GM04504 (cell line): ENCODE measurements around the gene TPSAB1.
"Not testable (repeated sequence)": the region's sequence is repeated elsewhere in the genome, so short reads cannot be mapped to it uniquely, and the experiment has no call there.

Experiments
- DNase-seq: peaks from one replicate; pipeline ENCODE4 v3.0.0-alpha.2; 2012; ENCODE audit warnings: low read depth

The TPSAB1 gene

DNA sequence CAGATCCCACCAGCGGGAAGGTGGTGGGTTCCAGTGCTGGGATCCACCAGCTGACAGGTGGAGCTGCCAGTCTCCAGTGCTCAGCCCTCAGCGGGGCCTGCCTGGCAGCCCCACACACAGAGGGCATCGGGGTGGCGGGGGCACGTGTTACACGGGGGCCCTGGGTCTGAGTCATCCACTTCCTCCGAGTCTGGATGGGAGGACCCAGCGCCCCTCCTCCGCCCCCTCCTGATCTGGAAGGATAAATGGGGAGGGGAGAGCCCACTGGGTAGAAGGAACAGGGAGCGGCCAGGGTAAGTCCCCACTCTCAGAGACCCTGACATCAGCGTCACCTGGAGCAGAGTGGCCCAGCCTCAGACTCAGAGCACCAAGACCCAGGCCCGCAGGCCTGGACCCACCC lies at the start of gene TPSAB1:
Gene TPSAB1, plus strand, starts transcription at position 270 of the 400 bp plus-strand sequence. CDS start 234 bp downstream, outside the sequence.
- DNase-seq: not testable (repeated sequence)

DNA sequence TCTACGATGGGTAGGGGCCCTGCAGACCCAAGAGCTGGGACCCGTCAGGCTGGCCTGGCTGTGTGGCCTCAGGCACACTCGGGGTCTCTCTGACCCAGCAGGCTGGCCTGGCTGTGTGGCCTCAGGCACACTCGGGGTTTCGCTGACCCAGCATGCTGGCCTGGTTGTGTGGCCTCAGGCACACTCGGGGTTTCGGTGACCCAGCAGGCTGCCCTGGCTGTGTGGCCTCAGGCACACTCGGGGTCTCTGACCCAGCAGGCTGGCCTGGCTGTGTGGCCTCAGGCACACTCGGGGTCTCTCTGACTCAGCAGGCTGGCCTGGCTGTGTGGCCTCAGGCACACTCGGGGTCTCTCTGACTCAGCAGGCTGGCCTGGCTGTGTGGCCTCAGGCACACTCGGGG lies 49.7 kb upstream of the TPSAB1 start:
- not testable (repeated sequence) for DNase-seq

DNA sequence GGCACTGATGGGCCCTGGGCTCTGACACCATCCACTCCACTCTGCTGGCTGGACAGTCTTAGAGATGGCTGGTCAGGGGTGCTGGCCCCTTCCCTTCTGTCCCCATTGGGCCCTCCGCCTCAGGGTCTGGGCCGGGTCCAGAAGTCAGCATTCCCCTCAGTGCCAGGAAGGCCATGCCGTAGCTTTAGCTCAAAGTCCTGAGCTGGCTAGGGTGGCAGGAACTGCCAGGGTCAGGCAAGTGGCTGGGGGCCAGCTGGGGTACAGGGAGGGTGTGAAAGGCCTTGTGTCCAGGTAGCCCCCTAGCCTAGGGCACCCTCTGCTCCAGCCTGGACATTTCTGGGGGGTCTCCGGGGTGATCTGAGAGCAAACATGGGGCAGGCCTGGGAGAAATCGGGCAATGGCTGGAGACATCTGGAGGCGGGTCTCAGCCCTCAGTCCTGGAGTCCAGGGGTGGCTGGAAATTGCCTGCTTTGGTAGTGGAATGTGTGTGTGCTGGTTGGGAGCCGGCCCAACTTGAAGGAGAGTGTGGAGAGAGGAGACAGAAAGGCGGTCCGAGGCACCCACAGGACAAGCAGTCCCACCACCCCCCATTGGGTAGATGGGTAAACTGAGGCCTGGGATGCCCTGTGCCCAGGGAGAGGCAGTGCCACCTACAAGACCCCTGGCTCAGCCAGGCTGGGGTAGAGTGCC lies 48.0 kb upstream of the TPSAB1 start:
- no peak for DNase-seq

DNA sequence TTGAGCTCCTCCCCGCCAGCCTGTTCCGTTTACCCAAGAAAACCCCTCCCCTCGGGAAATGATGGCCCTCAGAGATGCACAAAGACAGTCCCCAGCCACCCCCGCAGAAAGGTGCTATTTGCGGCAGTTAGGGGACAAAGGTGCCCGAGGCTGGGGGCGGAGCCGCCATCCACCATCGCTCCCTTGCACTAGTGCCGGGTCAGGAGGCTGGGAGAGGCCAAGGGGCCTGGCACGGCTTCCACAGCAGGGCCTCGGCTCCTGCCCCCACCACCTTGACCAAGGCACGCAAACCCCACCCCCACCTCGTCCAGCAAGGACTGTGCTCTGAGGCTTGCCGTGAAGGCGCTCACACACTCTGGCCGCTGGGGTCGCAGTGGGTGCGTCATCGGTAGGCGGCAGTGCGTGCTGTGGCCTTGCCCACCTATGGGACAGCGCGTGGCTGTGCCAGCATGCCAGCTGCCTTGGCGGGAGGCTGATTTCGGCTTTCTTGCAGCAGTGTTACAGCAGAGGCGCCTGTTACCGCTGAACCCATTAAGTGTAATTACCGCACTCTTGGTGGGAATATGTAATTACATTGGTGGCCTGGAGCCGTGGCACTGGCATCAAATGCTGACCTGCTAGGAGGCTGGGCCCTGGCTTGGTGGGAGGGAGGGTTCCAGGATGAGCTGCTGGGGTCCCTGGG lies 47.2 kb upstream of the TPSAB1 start:
- no peak for DNase-seq

DNA sequence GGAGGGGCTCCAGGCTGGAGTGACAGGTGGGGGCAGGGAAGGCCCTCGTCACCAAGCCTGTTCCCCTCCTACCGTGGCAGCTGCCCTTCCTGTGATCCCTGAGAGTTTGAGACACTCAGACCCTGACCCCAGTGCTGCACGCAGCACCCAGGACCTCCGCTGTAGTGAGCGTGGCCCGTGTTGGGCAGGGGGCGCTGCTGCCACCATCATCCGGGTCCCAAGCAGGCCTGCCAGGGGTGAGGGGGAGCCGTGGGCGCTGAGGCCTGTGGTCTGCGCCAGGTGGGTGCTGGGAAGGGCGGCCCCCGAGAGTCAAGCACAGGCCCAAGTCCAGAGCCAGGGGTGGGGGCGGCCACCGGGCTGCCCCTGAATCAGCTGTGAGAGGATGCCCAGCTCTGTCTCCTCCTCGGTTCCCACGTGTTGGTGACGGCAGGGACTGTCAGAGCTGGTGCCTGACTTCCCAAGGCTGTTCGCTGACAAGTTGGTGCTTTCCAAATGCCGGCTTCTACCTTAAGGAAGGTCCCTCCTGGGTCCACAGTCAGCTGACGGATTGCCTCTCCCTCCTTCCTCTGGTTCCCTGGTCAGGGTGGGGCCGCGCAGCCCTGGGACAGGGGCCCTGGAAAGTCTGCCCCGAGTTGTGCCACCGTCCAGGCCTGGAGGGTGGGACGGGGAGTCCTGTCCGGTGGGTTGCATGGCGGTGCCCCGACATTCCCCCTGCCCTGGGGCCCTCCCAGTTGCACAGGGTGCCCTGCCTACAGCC lies 46.5 kb upstream of the TPSAB1 start:
- no peak for DNase-seq

DNA sequence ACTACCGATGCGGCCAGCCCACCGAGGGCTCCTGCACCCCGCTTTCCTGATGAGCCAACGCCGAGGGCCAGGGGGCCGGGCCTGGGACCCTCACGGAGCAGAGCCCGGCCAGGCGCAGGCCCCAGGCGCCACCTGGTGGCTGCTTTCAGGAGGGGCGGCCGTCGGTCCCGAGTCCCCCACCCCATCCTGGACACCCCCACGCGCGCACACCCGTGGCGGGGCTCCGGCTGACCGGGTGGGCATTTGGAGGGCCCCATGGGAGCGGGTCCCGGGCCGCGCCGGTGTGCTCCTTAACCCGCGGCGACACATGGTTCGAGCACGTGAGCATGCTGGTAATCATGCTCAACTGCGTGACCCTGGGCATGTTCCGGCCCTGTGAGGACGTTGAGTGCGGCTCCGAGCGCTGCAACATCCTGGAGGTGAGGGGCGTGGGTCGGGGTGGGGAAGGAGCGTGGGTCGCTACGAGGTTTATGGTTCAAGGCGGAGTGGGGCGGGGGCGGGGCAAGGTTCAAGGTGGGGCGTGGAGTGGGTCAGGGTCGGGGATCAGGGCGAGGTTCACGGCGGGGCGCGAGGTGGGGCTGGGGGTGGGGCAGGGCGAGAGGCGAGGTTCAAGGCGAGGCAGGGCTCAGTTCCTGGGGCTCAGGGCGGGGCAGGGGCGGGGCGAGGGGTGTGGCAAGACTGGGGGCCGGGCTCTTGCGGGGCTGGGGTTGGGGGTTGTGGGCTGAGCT lies 45.7 kb upstream of the TPSAB1 start:
- no peak for DNase-seq

DNA sequence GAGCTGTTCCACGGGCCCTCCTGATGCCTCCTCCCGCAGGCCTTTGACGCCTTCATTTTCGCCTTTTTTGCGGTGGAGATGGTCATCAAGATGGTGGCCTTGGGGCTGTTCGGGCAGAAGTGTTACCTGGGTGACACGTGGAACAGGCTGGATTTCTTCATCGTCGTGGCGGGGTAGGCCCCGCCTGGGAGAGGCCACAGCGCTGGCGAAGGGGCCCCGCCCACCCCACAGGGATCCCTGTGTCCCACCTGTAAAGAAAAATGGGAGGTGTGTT lies 45.2 kb upstream of the TPSAB1 start:
- DNase-seq: no peak

DNA sequence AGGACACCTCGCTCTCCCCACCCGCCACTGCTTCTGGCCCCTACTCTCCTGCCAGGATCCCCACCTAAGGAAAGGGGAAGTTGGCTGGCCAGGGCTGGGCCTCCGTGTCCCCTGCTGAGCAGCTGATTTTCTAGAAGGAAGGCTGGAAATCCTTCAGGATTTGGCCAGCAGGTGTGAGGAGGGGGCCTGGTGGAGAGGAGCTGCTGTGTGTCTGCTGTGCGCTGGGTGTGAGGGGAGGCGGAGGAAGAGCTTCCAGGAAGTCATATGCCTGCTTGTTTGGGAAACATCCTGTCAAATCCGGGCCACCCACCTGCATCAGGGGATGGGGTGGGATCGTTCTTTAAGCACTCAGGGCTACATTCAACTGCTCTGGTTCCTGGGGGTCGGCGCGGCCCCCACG lies 44.0 kb upstream of the TPSAB1 start:
- DNase-seq: no peak

DNA sequence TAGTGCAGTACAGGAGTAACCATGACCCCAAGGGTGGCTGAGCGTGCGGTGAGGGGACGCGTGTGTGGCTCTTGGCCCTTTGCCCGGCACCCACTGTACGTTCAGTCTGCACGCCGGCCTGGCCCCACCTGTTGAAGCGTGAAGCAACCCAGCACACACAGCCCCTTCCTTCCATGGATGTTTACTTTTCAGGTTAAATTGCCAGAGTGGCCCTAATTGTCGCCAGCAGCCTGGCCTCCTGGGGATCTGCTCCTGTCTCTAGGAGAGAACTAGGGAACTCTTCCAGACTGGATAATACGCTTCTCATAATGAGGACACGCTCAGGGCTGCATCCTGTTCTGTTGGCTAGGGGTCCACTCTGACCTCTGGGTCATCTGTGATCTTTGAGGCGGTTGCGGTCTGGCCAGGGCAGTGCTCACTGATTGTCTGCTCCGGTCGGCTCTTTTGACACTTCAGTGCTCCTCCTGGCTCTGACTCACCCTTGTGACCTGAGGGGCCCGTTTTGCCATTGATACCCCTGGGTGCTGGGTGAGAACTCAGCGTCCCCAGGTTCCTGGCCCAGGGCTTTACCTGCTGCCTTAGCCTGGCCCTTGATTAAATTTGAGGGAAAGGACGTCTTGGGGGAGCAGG lies 43.2 kb upstream of the TPSAB1 start:
- no peak for DNase-seq

DNA sequence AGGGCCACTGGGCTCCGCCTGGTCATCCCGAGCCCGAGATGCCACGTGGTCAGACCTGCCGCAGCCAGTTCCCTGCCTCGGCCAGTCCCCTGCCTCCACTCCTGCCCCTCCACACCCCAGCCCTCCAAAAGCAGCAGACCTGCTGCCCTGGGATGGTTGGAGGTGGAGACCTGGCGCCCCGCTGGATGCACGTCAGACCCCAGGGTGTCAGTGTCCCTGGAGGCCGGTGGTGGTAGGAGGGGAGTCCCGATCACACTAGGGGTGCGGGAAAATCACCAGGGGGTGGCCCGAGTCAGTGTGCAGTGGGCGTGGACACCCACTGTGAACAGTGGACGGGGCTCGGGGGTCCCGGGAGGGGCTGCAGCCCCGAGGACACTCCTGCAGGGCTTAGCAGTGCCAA lies 42.3 kb upstream of the TPSAB1 start:
- DNase-seq: no peak

DNA sequence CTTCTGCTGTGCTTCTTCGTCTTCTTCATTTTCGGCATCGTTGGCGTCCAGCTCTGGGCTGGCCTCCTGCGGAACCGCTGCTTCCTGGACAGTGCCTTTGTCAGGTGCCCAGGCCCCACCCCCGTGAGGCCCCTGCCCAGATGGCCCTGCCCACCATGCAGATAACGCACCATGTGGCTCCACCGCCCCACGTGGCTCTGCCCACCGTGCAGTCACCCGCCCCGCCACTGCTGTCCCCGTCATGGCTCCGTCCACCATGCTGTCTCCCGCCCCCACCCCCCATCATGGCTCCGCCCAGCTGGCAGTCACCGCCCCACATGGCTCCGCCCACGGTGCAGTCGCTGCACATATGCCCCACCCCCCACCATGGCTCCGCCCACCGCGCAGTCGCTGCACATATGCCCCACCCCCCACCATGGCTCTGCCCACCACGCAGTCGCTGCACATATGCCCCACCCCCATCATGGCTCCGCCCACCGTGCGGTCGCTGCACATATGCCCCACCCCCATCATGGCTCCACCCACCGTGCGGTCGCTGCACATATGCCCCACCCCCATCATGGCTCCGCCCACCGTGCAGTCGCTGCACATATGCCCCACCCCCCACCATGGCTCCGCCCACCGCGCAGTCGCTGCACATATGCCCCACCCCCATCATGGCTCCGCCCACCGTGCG lies 41.7 kb upstream of the TPSAB1 start:
- DNase-seq: not testable (repeated sequence)

DNA sequence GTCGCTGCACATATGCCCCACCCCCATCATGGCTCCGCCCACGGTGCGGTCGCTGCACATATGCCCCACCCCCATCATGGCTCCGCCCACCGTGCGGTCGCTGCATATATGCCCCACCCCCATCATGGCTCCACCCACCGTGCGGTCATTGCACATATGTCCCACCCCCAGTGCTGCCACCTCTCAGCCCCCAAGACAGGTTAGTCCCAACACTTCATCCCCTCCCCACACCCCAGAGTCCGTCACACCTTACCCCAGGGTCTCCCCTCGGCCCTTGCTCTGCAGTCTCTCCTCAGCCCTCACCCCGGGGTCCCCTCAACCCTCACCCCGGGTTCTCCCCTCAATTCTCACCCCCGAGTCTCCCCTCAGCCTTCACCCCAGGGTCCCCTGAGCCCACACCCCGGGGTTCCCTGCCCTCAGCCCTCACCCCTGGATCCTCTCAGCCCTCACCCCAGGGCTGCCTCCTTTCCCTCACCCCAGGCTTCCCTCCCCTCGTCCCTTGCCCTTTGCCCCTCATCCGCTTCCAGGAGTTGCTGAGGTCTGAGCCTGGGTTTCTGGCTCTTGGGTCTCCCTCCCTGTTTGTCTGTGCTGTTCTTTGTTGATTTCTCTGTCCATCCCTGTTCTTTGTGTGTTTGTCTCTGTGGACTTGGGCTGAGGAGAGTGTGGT lies 41.0 kb upstream of the TPSAB1 start:
- no peak for DNase-seq

DNA sequence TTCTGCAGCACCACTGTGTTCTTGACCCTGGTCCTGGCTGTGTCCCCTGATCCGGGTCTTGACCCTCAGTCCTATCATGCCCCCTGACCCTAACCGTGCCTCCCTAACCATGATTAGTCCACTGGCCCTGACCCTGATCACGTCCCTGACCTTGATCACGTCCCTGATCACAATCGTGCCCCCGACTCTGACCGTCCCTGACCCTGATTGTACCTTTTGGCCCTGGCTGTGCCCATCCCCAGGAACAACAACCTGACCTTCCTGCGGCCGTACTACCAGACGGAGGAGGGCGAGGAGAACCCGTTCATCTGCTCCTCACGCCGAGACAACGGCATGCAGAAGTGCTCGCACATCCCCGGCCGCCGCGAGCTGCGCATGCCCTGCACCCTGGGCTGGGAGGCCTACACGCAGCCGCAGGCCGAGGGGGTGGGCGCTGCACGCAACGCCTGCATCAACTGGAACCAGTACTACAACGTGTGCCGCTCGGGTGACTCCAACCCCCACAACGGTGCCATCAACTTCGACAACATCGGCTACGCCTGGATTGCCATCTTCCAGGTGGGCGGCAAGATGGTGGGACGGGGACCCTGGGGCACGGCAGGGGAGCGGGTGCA lies 40.4 kb upstream of the TPSAB1 start:
- no peak for DNase-seq

DNA sequence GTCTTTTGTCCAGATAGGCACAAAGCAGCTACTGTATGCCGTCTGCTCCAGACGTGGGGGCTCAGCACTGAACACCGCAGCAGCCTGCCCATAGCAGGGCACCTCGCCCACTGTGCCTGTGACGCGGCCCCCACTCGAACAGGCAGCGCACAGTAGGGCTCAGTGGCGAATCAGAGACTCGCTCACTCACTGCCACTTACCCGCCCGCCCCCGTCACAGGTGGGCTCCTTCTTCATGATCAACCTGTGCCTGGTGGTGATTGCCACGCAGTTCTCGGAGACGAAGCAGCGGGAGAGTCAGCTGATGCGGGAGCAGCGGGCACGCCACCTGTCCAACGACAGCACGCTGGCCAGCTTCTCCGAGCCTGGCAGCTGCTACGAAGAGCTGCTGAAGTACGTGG lies 39.1 kb upstream of the TPSAB1 start:
- no peak for DNase-seq

DNA sequence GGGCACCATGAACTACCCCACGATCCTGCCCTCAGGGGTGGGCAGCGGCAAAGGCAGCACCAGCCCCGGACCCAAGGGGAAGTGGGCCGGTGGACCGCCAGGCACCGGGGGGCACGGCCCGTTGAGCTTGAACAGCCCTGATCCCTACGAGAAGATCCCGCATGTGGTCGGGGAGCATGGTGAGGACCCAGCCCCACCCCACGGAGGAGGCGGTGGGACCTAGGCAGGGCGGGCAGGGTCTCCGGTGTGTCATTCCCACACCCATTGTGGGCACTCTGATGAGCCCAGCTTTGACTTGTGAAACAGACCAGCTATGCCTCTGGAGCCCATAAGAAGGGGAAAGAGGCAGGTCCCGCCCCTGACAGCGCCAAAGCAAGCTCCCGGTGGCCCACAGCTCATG lies 38.2 kb upstream of the TPSAB1 start:
- no peak for DNase-seq

DNA sequence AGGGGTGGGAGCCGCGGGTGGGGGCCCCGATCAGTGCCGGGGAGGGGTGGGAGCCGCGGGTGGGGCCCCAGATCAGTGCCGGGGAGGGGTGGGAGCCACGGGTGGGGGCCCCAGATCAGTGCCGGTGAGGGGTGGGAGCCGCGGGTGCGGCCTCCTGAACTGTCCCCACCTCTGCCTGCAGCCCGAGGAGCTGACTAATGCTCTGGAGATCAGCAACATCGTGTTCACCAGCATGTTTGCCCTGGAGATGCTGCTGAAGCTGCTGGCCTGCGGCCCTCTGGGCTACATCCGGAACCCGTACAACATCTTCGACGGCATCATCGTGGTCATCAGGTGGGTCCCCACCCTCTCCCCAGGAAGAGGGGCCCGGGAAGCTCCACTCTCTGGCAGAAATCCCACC lies 35.6 kb upstream of the TPSAB1 start:
- DNase-seq: no peak

DNA sequence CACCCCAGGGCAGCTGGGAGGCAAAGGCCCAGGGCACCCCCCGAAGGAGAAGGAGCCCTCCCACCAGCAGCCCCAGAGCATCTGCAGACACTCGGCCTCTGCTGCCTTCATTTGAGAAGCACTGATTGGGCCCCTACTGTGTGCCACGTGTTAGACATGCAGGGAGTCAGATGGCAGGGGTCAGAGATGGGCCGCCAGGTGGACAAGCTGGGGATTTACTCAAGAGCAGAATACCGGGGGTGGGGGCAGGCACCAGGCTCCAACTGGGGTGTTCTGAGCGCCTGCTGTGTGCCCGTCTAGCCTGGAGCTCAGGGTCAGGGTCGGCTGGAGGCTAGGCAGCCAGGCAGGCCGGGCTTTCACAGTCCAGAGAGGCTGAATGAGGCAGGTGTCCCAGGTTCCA lies 34.2 kb upstream of the TPSAB1 start:
- no peak for DNase-seq

DNA sequence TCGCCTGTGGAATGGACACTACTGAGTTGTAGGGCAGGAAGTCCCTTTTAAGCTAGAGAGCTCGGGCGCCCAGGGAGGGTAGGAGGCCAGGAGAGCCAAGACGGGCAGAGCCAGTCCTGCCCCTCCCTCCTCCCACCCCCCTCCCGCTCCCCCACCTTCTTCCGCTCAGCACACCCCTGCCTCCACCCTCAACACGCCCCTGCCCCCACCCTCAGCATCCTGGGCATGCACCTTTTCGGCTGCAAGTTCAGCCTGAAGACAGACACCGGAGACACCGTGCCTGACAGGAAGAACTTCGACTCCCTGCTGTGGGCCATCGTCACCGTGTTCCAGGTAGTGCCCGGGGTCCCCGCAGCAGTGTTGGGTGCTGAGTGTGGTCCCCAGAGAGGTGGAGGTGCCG lies 33.7 kb upstream of the TPSAB1 start:
- DNase-seq: no peak

DNA sequence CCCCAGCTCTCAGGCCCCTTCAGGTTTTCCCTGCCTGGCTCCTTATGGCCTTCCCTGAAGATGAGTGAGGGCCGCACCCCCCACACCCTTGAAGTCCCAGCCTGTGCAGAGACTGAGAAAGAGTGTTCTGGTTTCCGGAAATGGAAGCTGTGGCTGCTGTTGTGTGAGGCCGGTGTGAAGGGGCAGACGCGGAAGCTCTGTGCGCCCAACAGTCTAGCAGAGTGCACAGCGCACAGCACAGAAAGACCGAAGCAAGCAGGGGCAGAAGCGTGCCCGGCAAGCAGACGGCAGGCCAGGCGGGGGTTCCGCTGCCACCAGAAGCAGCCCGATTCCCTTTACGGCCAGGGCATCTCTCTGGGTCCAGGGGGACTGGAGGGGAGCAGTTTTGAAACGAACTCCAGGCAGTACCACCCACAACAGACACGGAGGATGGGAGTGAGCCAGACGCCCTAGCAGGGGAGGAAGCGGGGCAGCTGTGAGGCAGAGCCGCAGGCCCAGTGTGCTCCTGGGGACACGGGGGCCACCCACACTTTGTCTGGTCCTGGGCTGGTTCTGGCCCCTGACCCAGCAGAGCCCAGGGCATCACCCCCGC lies 32.2 kb upstream of the TPSAB1 start:
- DNase-seq: no peak

DNA sequence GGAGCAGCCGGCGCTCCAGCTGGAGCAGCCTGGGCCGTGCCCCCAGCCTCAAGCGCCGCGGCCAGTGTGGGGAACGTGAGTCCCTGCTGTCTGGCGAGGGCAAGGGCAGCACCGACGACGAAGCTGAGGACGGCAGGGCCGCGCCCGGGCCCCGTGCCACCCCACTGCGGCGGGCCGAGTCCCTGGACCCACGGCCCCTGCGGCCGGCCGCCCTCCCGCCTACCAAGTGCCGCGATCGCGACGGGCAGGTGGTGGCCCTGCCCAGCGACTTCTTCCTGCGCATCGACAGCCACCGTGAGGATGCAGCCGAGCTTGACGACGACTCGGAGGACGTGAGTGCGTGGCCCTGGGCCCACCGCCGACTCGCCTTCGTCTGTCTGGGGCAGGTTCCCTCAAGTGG lies 31.4 kb upstream of the TPSAB1 start:
- DNase-seq: no peak
